Heart left ventricle (tissue), 16 donors: ENCODE data around the gene DMD. TPM values are rescaled to one million over a fixed set of nuclear protein-coding genes. Genes with fewer than 3 reads are reported as not detected.

ENCODE experiments used
- ATAC-seq, 4 donors: fragments of 200-7000 bp; cut with Tn5 transposase; one replicate each; pipeline ENCODE4 v1.9.1; 2020 to 2022; ENCODE audit warnings: moderate library complexity in 4 of 4, mild to moderate bottlenecking in 3 of 4, moderate number of reproducible peaks in 1 of 4
- DNase-seq, 5 donors: peaks; one replicate each; pipeline ENCODE4 v3.0.0-alpha.2; 2020
- H3K27ac ChIP-seq, 12 donors: fragments of 200-600 bp; sonication (generic) in 4 of 12; one replicate each; pipeline versions ENCODE4 v1.5.0 to v1.8.0; 2016 to 2022; ENCODE audit warnings: mild to moderate bottlenecking in 2 of 12
- H3K27me3 ChIP-seq, 9 donors: fragments of 200-600 bp; sonication (generic) in 2 of 9; one replicate each; pipeline versions ENCODE4 v1.5.1 to v1.8.0; 2016 to 2022; ENCODE audit warnings: mild to moderate bottlenecking in 3 of 9
- H3K36me3 ChIP-seq, 9 donors: fragments of 200-600 bp; sonication (generic) in 2 of 9; one replicate each; pipeline versions ENCODE4 v1.5.0 to v1.8.0; 2018 to 2022; ENCODE audit warnings: mild to moderate bottlenecking in 2 of 9
- H3K4me1 ChIP-seq, 12 donors: fragments of 200-600 bp; sonication (generic) in 4 of 12; one replicate each; pipeline versions ENCODE4 v1.5.0 to v1.8.0; 2016 to 2022; ENCODE audit warnings: mild to moderate bottlenecking in 3 of 12
- H3K4me3 ChIP-seq, 12 donors: fragments of 200-600 bp; sonication (generic) in 4 of 12; one replicate each; pipeline versions ENCODE4 v1.5.0 to v1.8.0; 2017 to 2022; ENCODE audit warnings: mild to moderate bottlenecking in 9 of 12, moderate library complexity in 4 of 12
- H3K9me3 ChIP-seq, 12 donors: fragments of 200-600 bp; sonication (generic) in 4 of 12; one replicate each; pipeline versions ENCODE4 v1.5.0 to v1.8.0; 2016 to 2022; ENCODE audit warnings: mild to moderate bottlenecking in 1 of 12
- CTCF ChIP-seq, 12 donors: fragments of 200-600 bp; sonication (generic) in 4 of 12; IDR thresholded peaks; one replicate each; pipeline versions ENCODE4 v1.5.0 to v1.8.0; 2018 to 2022; ENCODE audit warnings: antibody characterized with exemption in 12 of 12, mild to moderate bottlenecking in 5 of 12
- POLR2A ChIP-seq, 2 donors: fragments of 450-650 bp; IDR thresholded peaks; one replicate each; pipeline ENCODE4 v1.6.1; 2017; ENCODE audit warnings: antibody characterized with exemption in 2 of 2, mild to moderate bottlenecking in 2 of 2, moderate library complexity in 2 of 2
- WGBS, 4 donors: extraction: QIAGEN DNeasy Blood & Tissue Kit in 2 of 4; methylation state at CpG; one replicate each; pipeline versions ENCODE4 v1.1.5 to v1.1.7; 2013 to 2018; 5-methylcytosine and 5-hydroxymethylcytosine counted together
- intact Hi-C, 10 donors: fragments of 100-400 bp; cut with DNase I; formaldehyde crosslinking; loops; one replicate each; pipeline versions ENCODE4 v1.11.1 to v1.14.2; 2022
- polyA plus RNA-seq, 2 donors: library from polyadenylated mRNA; stranded (reverse); fragments of 200-250 nt; gene quantifications; one replicate each; pipeline ENCODE4 v1.2.3, GENCODE V29; 2013
- total RNA-seq, 9 donors: library from RNA; depleted of rRNA in 2 of 9; stranded (reverse); fragments of >200 nt in 2 of 9; fragmentation: NEBNext Ultra II Directional in 3 of 9; extraction: Animal tissue kit (Norgen Biotek cat#: 25700) in 3 of 9; gene quantifications; one replicate each; pipeline versions ENCODE4 v1.1.0 to v1.2.4, GENCODE V29; 2016 to 2023
- donor health status: ischemic (EF 13 %, LVEDD 7.1; RV severe dilation, severe dysfunction).
- donor health status: healthy with polysubstance abuse.
- donor health status: DM: no; HTN: yes; CAD: no.
- donor health status: DM: no; HTN: no; CAD: no.
- donor health status: ischemic (EF 25% LVEDD 6.9; RV normal size, moderate dysfunction).
- donor health status: ischemic (EF 25% LVEDD 5.7; RV mildly dilated, moderate dysfunction).
- donor health status: healthy.
- donor health status: DM: yes; HTN: yes; CAD: no.
- donor health status: ischemic (EF 35%, LVEDD 5.7; RV mildly dilated, moderate dysfunction).
- donor health status: nonischemic (EF 11% LVEDD 7.7; RV severe dilation, severe dysfunction).
- donor health status: DM: yes; HTN: yes; CAD: no.
- donor health status: PGD.
- donor health status: ischemic (EF 29% LVEDD 5.4; RV normal size, mild dysfunction).
- donor health status: nonischemic (EF 23%, LVEDD 6.1; RV moderate dilation, normal function).

Gene DMD
- total and polyA plus RNA-seq, 11 donors: 34.7 to 236 (median 162) TPM

GRCh38 chrX:31796624-31797023 lies 1414.7 kb downstream of the DMD start:
- Histone ChIP-seq H3K4me1 (no peaks in the 10 kb centered on the region), H3K27ac (no peak overlapping the region), H3K4me3 (no peak overlapping the region), H3K27me3 (no peaks in the 10 kb centered on the region), H3K9me3 (no peaks in the 10 kb centered on the region), H3K36me3 (no peaks in the 10 kb centered on the region)
- intact Hi-C loops: no loop called here
- no peak for TF ChIP-seq POLR2A (IDR thresholded peaks at IDR 0.05)
- no peak for TF ChIP-seq CTCF (IDR thresholded peaks at IDR 0.05)
- no peak for DNase-seq
- 75 to 97% (median 88%) methylated on average over 1 of the region's 1 CpG for WGBS, 4 donors
- no peak for ATAC-seq

- ATAC-seq: no peak
- no peak for TF ChIP-seq CTCF (IDR thresholded peaks at IDR 0.05)
- TF ChIP-seq POLR2A (IDR thresholded peaks at IDR 0.05): no peak
- 38 to 63% (median 47%) methylated on average over 5 of the region's 5 CpGs for WGBS, 4 donors
- H3K9me3 ChIP-seq: peaks cover 0 to 3% (median 0%) of the 10 kb centered on the region in 12 donors
- no peak overlapping the region for H3K27ac ChIP-seq
- H3K27me3 ChIP-seq: no peaks in the 10 kb centered on the region
- no peak for DNase-seq
- intact Hi-C loops: no loop called here
- H3K4me3 ChIP-seq: no peak overlapping the region
- no peaks in the 10 kb centered on the region for H3K4me1 ChIP-seq
- no peaks in the 10 kb centered on the region for H3K36me3 ChIP-seq
These were observed 1463.9 kb downstream of the DMD start for GRCh38 chrX:31747411-31747810.

- H3K36me3 ChIP-seq: no peaks in the 10 kb centered on the region
- no peak for ATAC-seq
- WGBS, 4 donors: 90 to 98% (median 92%) methylated on average over 4 of the region's 4 CpGs
These were observed 1468.3 kb downstream of the DMD start for GRCh38 chrX:31743004-31743403.

GRCh38 chrX:31717474-31717873 lies 1493.9 kb downstream of the DMD start:
- Histone ChIP-seq H3K36me3 (no peaks in the 10 kb centered on the region), H3K4me1 (no peaks in the 10 kb centered on the region), H3K4me3 (no peak overlapping the region), H3K27ac (no peak overlapping the region), H3K9me3 (no peaks in the 10 kb centered on the region), H3K27me3 (no peaks in the 10 kb centered on the region)
- no peak for ATAC-seq
- no peak for DNase-seq
- 47 to 78% (median 62%) methylated on average over 2 of the region's 2 CpGs for WGBS, 4 donors
- intact Hi-C loops: no loop called here
- no peak for TF ChIP-seq POLR2A (IDR thresholded peaks at IDR 0.05)
- no peak for TF ChIP-seq CTCF (IDR thresholded peaks at IDR 0.05)

More at GRCh38 chrX:31743004-31743403, 1468.3 kb downstream of the DMD start:
- TF ChIP-seq POLR2A (IDR thresholded peaks at IDR 0.05) (no peak), CTCF (IDR thresholded peaks at IDR 0.05) (no peak)
- H3K4me3 ChIP-seq: no peak overlapping the region
- H3K27ac ChIP-seq: no peak overlapping the region
- peaks cover 0 to 3% (median 0%) of the 10 kb centered on the region in 12 donors for H3K9me3 ChIP-seq
- intact Hi-C loops: no loop called here
- DNase-seq: no peak
- no peaks in the 10 kb centered on the region for H3K4me1 ChIP-seq
- H3K27me3 ChIP-seq: no peaks in the 10 kb centered on the region
